Mesenchymal stem cell (in vitro differentiated cells and primary cell): Measurements from ENCODE around the gene HHIPL1.

ENCODE experiments used
- DNase-seq: peaks from one replicate; pipeline ENCODE4 v3.0.0-alpha.2; 2013
- H2AFZ ChIP-seq: one replicate; pipeline ENCODE4 v1.6.1; 2013; ENCODE audit warnings: low read depth, mild to moderate bottlenecking, control low read depth, inconsistent platforms, low read length, moderate library complexity
- H2AK5ac ChIP-seq: 2 replicates; pipeline ENCODE4 v1.6.1; 2013; ENCODE audit warnings: low read length, moderate library complexity, mild to moderate bottlenecking, inconsistent platforms; ENCODE audit not compliant: severe bottlenecking
- H2BK120ac ChIP-seq: one replicate; pipeline ENCODE4 v1.6.1; 2013; ENCODE audit warnings: low read depth, mild to moderate bottlenecking, inconsistent platforms, low read length, moderate library complexity
- H2BK12ac ChIP-seq, 2 experiments: one replicate each; pipeline ENCODE4 v1.6.1; 2013; ENCODE audit warnings: inconsistent platforms in 2 of 2, low read length in 2 of 2, mild to moderate bottlenecking in 2 of 2, moderate library complexity in 2 of 2, control low read depth in 1 of 2
- H2BK15ac ChIP-seq: one replicate; pipeline ENCODE4 v1.6.1; 2013; ENCODE audit warnings: mild to moderate bottlenecking, low read depth, inconsistent platforms; ENCODE audit not compliant: poor library complexity, severe bottlenecking
- H2BK5ac ChIP-seq: 2 replicates; pipeline ENCODE4 v1.6.1; 2013; ENCODE audit warnings: low read depth, mild to moderate bottlenecking, low read length, control low read depth, inconsistent platforms; ENCODE audit not compliant: poor library complexity, severe bottlenecking
- H3K14ac ChIP-seq, 2 experiments: one replicate each; pipeline ENCODE4 v1.6.1; 2013; ENCODE audit warnings: inconsistent platforms in 2 of 2, low read length in 2 of 2, control low read depth in 1 of 2, mild to moderate bottlenecking in 1 of 2, moderate library complexity in 1 of 2
- H3K18ac ChIP-seq, 2 experiments: one replicate each; pipeline ENCODE4 v1.6.1; 2013; ENCODE audit warnings: inconsistent platforms in 2 of 2, low read length in 2 of 2, control low read depth in 1 of 2, low read depth in 1 of 2, mild to moderate bottlenecking in 1 of 2
- H3K23ac ChIP-seq, 2 experiments: one replicate each; pipeline ENCODE4 v1.6.1; 2013; ENCODE audit warnings: inconsistent platforms in 2 of 2, low read length in 2 of 2, mild to moderate bottlenecking in 2 of 2, moderate library complexity in 2 of 2, control low read depth in 1 of 2
- H3K27ac ChIP-seq: 2 replicates; pipeline ENCODE4 v1.5.1; 2013; ENCODE audit warnings: mild to moderate bottlenecking, moderate library complexity, low read length, control low read depth, inconsistent platforms; ENCODE audit not compliant: poor library complexity, severe bottlenecking
- H3K27me3 ChIP-seq, 2 experiments: 2 replicates each; pipeline versions ENCODE4 v1.6.1 to v1.7.0; 2013; ENCODE audit warnings: low read length in 2 of 2, mild to moderate bottlenecking in 2 of 2, moderate library complexity in 2 of 2, control low read depth in 1 of 2, inconsistent platforms in 1 of 2; ENCODE audit not compliant: control insufficient read depth in 1 of 2, insufficient read depth in 1 of 2
- H3K36me3 ChIP-seq, 2 experiments: 2 replicates each; pipeline versions ENCODE4 v1.6.1 to v1.7.0; 2013; ENCODE audit warnings: low read length in 2 of 2, control low read depth in 1 of 2, inconsistent platforms in 1 of 2, low read depth in 1 of 2, mild to moderate bottlenecking in 1 of 2; ENCODE audit not compliant: insufficient read depth in 2 of 2, control insufficient read depth in 1 of 2
- H3K4ac ChIP-seq, 2 experiments: one replicate each; pipeline ENCODE4 v1.6.1; 2013; ENCODE audit warnings: inconsistent platforms in 2 of 2, low read length in 2 of 2, mild to moderate bottlenecking in 2 of 2, moderate library complexity in 2 of 2, control low read depth in 1 of 2, low read depth in 1 of 2
- H3K4me1 ChIP-seq: 2 replicates; pipeline ENCODE4 v1.6.1; 2013; ENCODE audit warnings: low read depth, low read length, control low read depth; ENCODE audit not compliant: control insufficient read depth, insufficient read depth
- H3K4me2 ChIP-seq: 2 replicates; pipeline ENCODE4 v1.6.1; 2013; ENCODE audit warnings: low read length, mild to moderate bottlenecking, inconsistent platforms; ENCODE audit not compliant: poor library complexity, severe bottlenecking
- H3K4me3 ChIP-seq, 2 experiments: 2 replicates each; pipeline versions ENCODE4 v1.5.1 to v1.7.0; 2013; ENCODE audit warnings: low read length in 2 of 2, mild to moderate bottlenecking in 2 of 2, control low read depth in 1 of 2, low read depth in 1 of 2; ENCODE audit not compliant: insufficient read depth in 1 of 2
- H3K79me1 ChIP-seq: replicated peaks from 2 replicates; pipeline ENCODE4 v1.6.1; 2013; ENCODE audit warnings: mild to moderate bottlenecking, control low read depth, low read length, inconsistent platforms; ENCODE audit not compliant: poor library complexity, severe bottlenecking
- H3K9ac ChIP-seq: 2 replicates; pipeline ENCODE4 v1.7.0; 2013; ENCODE audit warnings: mild to moderate bottlenecking, low read length, moderate library complexity
- H3K9me3 ChIP-seq: 2 replicates; pipeline ENCODE4 v1.7.0; 2013; ENCODE audit warnings: mild to moderate bottlenecking, low read length; ENCODE audit not compliant: control insufficient read depth
- H4K8ac ChIP-seq: one replicate; pipeline ENCODE4 v1.6.1; 2013; ENCODE audit warnings: inconsistent platforms, mild to moderate bottlenecking, low read length, moderate library complexity
- H4K91ac ChIP-seq: one replicate; pipeline ENCODE4 v1.6.1; 2013; ENCODE audit warnings: mild to moderate bottlenecking, low read length, inconsistent platforms
- WGBS: methylation state at CpG from one replicate; pipeline ENCODE4 v1.1.7; 2013; ENCODE audit warnings: mixed read lengths; 5-methylcytosine and 5-hydroxymethylcytosine counted together

Gene HHIPL1

GRCh38 chr14:99688210-99688581 is 43.3 kb downstream of the HHIPL1 start:
- no peak overlapping the region for H2BK12ac ChIP-seq
- H4K91ac ChIP-seq, result no peak overlapping the region
- no peak overlapping the region for H2BK5ac ChIP-seq
- no peak overlapping the region for H2BK15ac ChIP-seq
- H3K9me3 ChIP-seq, result no peaks in the 10 kb centered on the region
- no peak overlapping the region for H3K27ac ChIP-seq
- H3K9ac ChIP-seq, result no peak overlapping the region
- H2AK5ac ChIP-seq, result no peak overlapping the region
- no peak overlapping the region for H3K23ac ChIP-seq
- H3K4ac ChIP-seq, result no peak overlapping the region
- H3K79me1 ChIP-seq, result no peaks in the 10 kb centered on the region
- H3K4me2 ChIP-seq, result no peak overlapping the region
- H3K27me3 ChIP-seq, result peaks cover 58 to 62% of the 10 kb centered on the region in 2 experiments
- WGBS, result 56% methylated on average over 10 of the region's 10 CpGs
- no peak for DNase-seq
- no peak overlapping the region for H3K14ac ChIP-seq
- H3K4me3 ChIP-seq, result no peak overlapping the region
- H2BK120ac ChIP-seq, result no peak overlapping the region
- peaks cover 11% of the 10 kb centered on the region for H3K4me1 ChIP-seq
- no peak overlapping the region for H3K18ac ChIP-seq
- no peak overlapping the region for H2AFZ ChIP-seq
- no peaks in the 10 kb centered on the region for H3K36me3 ChIP-seq
- no peak overlapping the region for H4K8ac ChIP-seq

GRCh38 chr14:99688629-99689028 is 43.7 kb downstream of the HHIPL1 start:
- H4K91ac ChIP-seq, result no peak overlapping the region
- 87% methylated on average over 11 of the region's 11 CpGs for WGBS

GRCh38 chr14:99689266-99690236 is 44.6 kb downstream of the HHIPL1 start:
- Histone ChIP-seq H3K4ac (no peak overlapping the region), H3K27me3 (peaks cover 58 to 61% of the 10 kb centered on the region in 2 experiments), H3K23ac (no peak overlapping the region), H3K18ac (no peak overlapping the region), H2AFZ (no peak overlapping the region), H3K9me3 (no peaks in the 10 kb centered on the region), H2BK120ac (no peak overlapping the region), H3K27ac (no peak overlapping the region), H3K4me1 (peaks cover 7% of the 10 kb centered on the region), H3K36me3 (no peaks in the 10 kb centered on the region), H2BK15ac (no peak overlapping the region), H4K91ac (no peak overlapping the region), H3K4me2 (no peak overlapping the region), H4K8ac (no peak overlapping the region), H2AK5ac (no peak overlapping the region), H2BK12ac (no peak overlapping the region), H2BK5ac (no peak overlapping the region), H3K4me3 (no peak overlapping the region), H3K14ac (no peak overlapping the region), H3K9ac (no peak overlapping the region), H3K79me1 (no peaks in the 10 kb centered on the region)
- WGBS, result 84% methylated on average over 11 of the region's 11 CpGs
- DNase-seq, result no peak

More at GRCh38 chr14:99688629-99689028, 43.7 kb downstream of the HHIPL1 start:
- H2BK12ac ChIP-seq, result no peak overlapping the region
- no peak overlapping the region for H2AFZ ChIP-seq
- no peak overlapping the region for H2BK120ac ChIP-seq
- no peaks in the 10 kb centered on the region for H3K79me1 ChIP-seq
- H3K27ac ChIP-seq, result no peak overlapping the region
- no peaks in the 10 kb centered on the region for H3K36me3 ChIP-seq
- no peak overlapping the region for H3K14ac ChIP-seq
- no peak overlapping the region for H3K18ac ChIP-seq
- no peaks in the 10 kb centered on the region for H3K9me3 ChIP-seq
- H3K4ac ChIP-seq, result no peak overlapping the region
- no peak overlapping the region for H3K9ac ChIP-seq
- no peak overlapping the region for H3K4me3 ChIP-seq
- no peak overlapping the region for H3K4me2 ChIP-seq
- peaks cover 58 to 62% of the 10 kb centered on the region in 2 experiments for H3K27me3 ChIP-seq
- H2AK5ac ChIP-seq, result no peak overlapping the region
- DNase-seq, result no peak
- no peak overlapping the region for H3K23ac ChIP-seq
- no peak overlapping the region for H2BK5ac ChIP-seq
- no peak overlapping the region for H4K8ac ChIP-seq
- peaks cover 7% of the 10 kb centered on the region for H3K4me1 ChIP-seq
- no peak overlapping the region for H2BK15ac ChIP-seq

- Histone ChIP-seq H2BK12ac (no peak overlapping the region), H2AFZ (no peak overlapping the region), H3K14ac (no peak overlapping the region), H3K4me2 (no peak overlapping the region), H3K4ac (no peak overlapping the region), H3K27ac (no peak overlapping the region), H3K36me3 (no peaks in the 10 kb centered on the region), H3K9me3 (no peaks in the 10 kb centered on the region), H2BK120ac (no peak overlapping the region), H3K9ac (no peak overlapping the region), H3K4me3 (no peak overlapping the region), H2AK5ac (no peak overlapping the region), H2BK5ac (no peak overlapping the region), H3K18ac (no peak overlapping the region), H2BK15ac (no peak overlapping the region), H4K91ac (no peak overlapping the region), H3K79me1 (no peaks in the 10 kb centered on the region), H4K8ac (no peak overlapping the region), H3K4me1 (peaks cover 4% of the 10 kb centered on the region), H3K27me3 (peaks cover 48 to 54% of the 10 kb centered on the region in 2 experiments), H3K23ac (no peak overlapping the region)
- DNase-seq, result no peak
- 87% methylated on average over 4 of the region's 5 CpGs for WGBS
These were observed 45.7 kb downstream of the HHIPL1 start for GRCh38 chr14:99690636-99691035.
